SK-N-SH (cell line): ENCODE data around the gene RPL28.

Source experiments
- EP300 ChIP-seq, 2 experiments: IDR thresholded peaks; 2 replicates each; pipeline versions ENCODE4 v1.4.0 to v1.6.1; 2012; ENCODE audit warnings: borderline replicate concordance in 1 of 2, low read depth in 1 of 2, low read length in 1 of 2
- GABPA ChIP-seq: IDR thresholded peaks from 2 replicates; pipeline ENCODE4 v1.4.0; 2012; ENCODE audit warnings: low read depth, mild to moderate bottlenecking
- GATA2 ChIP-seq: sonication (generic); formaldehyde crosslinking; IDR thresholded peaks from 2 replicates; pipeline ENCODE4 v1.5.0; 2020; ENCODE audit warnings: mild to moderate bottlenecking, missing genetic modification reagents
- JUND ChIP-seq: IDR thresholded peaks from 2 replicates; pipeline ENCODE4 v1.4.0; 2012
- POLR2AphosphoS5 ChIP-seq: IDR thresholded peaks from 2 replicates; pipeline ENCODE4 v1.6.1; 2012; ENCODE audit warnings: low read depth, low read length
- RAD21 ChIP-seq: IDR thresholded peaks from 2 replicates; pipeline ENCODE4 v1.6.1; 2012; ENCODE audit warnings: mild to moderate bottlenecking, low read length
- RCOR1 ChIP-seq: fragments of 150-350 bp; IDR thresholded peaks from 2 replicates; pipeline ENCODE4 v1.6.1; 2017; ENCODE audit warnings: antibody characterized with exemption, low read length
- RFX5 ChIP-seq: IDR thresholded peaks from 2 replicates; pipeline ENCODE4 v1.6.1; 2012; ENCODE audit warnings: mild to moderate bottlenecking, improper control_type of control experiment, low read length
- RXRA ChIP-seq: IDR thresholded peaks from 2 replicates; pipeline ENCODE4 v1.4.0; 2012; ENCODE audit warnings: low read depth, mild to moderate bottlenecking, borderline replicate concordance
- TF ChIP-seq, protein P1 (sequence below): fragments of 200-600 bp; sonication (generic); IDR thresholded peaks from 2 replicates; pipeline ENCODE4 v1.6.1; 2017; ENCODE audit warnings: antibody characterized with exemption, mild to moderate bottlenecking, moderate library complexity
- TF ChIP-seq, protein P2 (sequence below): IDR thresholded peaks from 2 replicates; pipeline ENCODE4 v1.6.1; 2012; ENCODE audit warnings: mild to moderate bottlenecking, low read depth, low read length, moderate library complexity

DNA sequence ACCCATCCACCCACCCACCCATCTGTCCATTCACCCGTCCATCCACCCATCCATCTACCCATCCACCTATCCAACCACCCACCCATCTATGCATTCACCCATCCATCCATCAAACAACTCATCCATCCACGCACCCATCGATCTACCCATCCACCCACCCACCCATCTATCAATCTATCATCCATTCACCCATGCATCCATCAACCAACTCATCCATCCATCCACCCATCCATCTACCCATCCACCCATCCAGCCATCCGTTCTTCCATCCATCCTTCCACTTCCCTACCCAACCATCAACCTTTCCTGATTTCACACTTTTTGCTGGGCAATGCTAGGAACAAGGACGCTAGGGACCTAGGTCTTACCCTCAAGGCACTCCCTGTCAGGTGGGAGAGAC, 3.7 kb upstream of the RPL28 start:
- no peak for TF ChIP-seq RCOR1
- TF ChIP-seq EP300 (IDR thresholded peaks at IDR 0.05; ENCODE audit: borderline replicate concordance in 1 of 2, low read depth in 1 of 2, low read length in 1 of 2) = no peak
- TF ChIP-seq, protein P1, sequence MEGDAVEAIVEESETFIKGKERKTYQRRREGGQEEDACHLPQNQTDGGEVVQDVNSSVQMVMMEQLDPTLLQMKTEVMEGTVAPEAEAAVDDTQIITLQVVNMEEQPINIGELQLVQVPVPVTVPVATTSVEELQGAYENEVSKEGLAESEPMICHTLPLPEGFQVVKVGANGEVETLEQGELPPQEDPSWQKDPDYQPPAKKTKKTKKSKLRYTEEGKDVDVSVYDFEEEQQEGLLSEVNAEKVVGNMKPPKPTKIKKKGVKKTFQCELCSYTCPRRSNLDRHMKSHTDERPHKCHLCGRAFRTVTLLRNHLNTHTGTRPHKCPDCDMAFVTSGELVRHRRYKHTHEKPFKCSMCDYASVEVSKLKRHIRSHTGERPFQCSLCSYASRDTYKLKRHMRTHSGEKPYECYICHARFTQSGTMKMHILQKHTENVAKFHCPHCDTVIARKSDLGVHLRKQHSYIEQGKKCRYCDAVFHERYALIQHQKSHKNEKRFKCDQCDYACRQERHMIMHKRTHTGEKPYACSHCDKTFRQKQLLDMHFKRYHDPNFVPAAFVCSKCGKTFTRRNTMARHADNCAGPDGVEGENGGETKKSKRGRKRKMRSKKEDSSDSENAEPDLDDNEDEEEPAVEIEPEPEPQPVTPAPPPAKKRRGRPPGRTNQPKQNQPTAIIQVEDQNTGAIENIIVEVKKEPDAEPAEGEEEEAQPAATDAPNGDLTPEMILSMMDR = no peak
- no peak for TF ChIP-seq RAD21
- TF ChIP-seq GABPA = no peak
- no peak for TF ChIP-seq JUND
- no peak for TF ChIP-seq RXRA
- TF ChIP-seq POLR2AphosphoS5 = no peak
- TF ChIP-seq RFX5 = no peak
- TF ChIP-seq GATA2 (CRISPR knock-in tag) = no peak
- TF ChIP-seq, protein P2, sequence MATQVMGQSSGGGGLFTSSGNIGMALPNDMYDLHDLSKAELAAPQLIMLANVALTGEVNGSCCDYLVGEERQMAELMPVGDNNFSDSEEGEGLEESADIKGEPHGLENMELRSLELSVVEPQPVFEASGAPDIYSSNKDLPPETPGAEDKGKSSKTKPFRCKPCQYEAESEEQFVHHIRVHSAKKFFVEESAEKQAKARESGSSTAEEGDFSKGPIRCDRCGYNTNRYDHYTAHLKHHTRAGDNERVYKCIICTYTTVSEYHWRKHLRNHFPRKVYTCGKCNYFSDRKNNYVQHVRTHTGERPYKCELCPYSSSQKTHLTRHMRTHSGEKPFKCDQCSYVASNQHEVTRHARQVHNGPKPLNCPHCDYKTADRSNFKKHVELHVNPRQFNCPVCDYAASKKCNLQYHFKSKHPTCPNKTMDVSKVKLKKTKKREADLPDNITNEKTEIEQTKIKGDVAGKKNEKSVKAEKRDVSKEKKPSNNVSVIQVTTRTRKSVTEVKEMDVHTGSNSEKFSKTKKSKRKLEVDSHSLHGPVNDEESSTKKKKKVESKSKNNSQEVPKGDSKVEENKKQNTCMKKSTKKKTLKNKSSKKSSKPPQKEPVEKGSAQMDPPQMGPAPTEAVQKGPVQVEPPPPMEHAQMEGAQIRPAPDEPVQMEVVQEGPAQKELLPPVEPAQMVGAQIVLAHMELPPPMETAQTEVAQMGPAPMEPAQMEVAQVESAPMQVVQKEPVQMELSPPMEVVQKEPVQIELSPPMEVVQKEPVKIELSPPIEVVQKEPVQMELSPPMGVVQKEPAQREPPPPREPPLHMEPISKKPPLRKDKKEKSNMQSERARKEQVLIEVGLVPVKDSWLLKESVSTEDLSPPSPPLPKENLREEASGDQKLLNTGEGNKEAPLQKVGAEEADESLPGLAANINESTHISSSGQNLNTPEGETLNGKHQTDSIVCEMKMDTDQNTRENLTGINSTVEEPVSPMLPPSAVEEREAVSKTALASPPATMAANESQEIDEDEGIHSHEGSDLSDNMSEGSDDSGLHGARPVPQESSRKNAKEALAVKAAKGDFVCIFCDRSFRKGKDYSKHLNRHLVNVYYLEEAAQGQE = no peak
